Type B pancreatic cell (in vitro differentiated cells): ENCODE measurements around the gene DCAF6. TPM values are rescaled to one million over a fixed set of nuclear protein-coding genes. Genes with fewer than 3 reads are reported as not detected.

ENCODE experiments used
- DNase-seq: peaks from one replicate; pipeline ENCODE4 v3.0.0; 2021; ENCODE audit warnings: mixed read lengths; ENCODE audit not compliant: unreplicated experiment; ENCODE audit errors: extremely low spot score
- H3K27ac Mint-ChIP-seq: 2 replicates; pipeline ENCODE4 v1.8.0; 2021; ENCODE audit warnings: mild to moderate bottlenecking, mixed read lengths
- H3K27me3 Mint-ChIP-seq: 2 replicates; pipeline ENCODE4 v1.8.0; 2021; ENCODE audit warnings: mixed read lengths
- H3K36me3 Mint-ChIP-seq: 2 replicates; pipeline ENCODE4 v1.8.0; 2021; ENCODE audit warnings: mixed read lengths
- H3K4me1 Mint-ChIP-seq: one replicate; pipeline ENCODE4 v1.8.0; 2021; ENCODE audit warnings: mixed read lengths; ENCODE audit not compliant: unreplicated experiment
- H3K4me3 Mint-ChIP-seq: 2 replicates; pipeline ENCODE4 v1.8.0; 2021; ENCODE audit warnings: mild to moderate bottlenecking, mixed read lengths
- H3K9me3 Mint-ChIP-seq: 2 replicates; pipeline ENCODE4 v1.8.0; 2021; ENCODE audit warnings: mixed read lengths
- CTCF ChIP-seq: fragments of 200-600 bp; sonication (generic); conservative IDR thresholded peaks from 2 replicates; pipeline ENCODE4 v1.5.0; 2021; ENCODE audit warnings: antibody characterized with exemption, mild to moderate bottlenecking
- total RNA-seq: library from RNA; stranded (reverse); gene quantifications from 2 replicates; pipeline ENCODE4 v1.2.1, GENCODE V29; 2021; ENCODE audit warnings: low replicate concordance

DCAF6 gene
- total RNA-seq, 1 donor from 2014 or later: 27.2 TPM

GRCh38 chr1:168065506-168065905, 129.0 kb downstream of the DCAF6 start:
- no peaks in the 10 kb centered on the region for H3K27me3 Mint-ChIP-seq
- no peak for TF ChIP-seq CTCF
- no peak for DNase-seq
- H3K9me3 Mint-ChIP-seq: no peaks in the 10 kb centered on the region
- H3K36me3 Mint-ChIP-seq: peaks cover 12% of the 10 kb centered on the region
- H3K27ac Mint-ChIP-seq: no peak overlapping the region
- H3K4me1 Mint-ChIP-seq: no peaks in the 10 kb centered on the region
- H3K4me3 Mint-ChIP-seq: no peak overlapping the region

GRCh38 chr1:168069384-168069783, 132.9 kb downstream of the DCAF6 start:
- H3K27me3 Mint-ChIP-seq: no peaks in the 10 kb centered on the region
- H3K9me3 Mint-ChIP-seq: no peaks in the 10 kb centered on the region
- TF ChIP-seq CTCF: peak; percentile 53
- no peak overlapping the region for H3K27ac Mint-ChIP-seq
- no peaks in the 10 kb centered on the region for H3K4me1 Mint-ChIP-seq
- DNase-seq: no peak
- peaks cover 10% of the 10 kb centered on the region for H3K36me3 Mint-ChIP-seq
- no peak overlapping the region for H3K4me3 Mint-ChIP-seq

GRCh38 chr1:168079761-168080160, 143.3 kb downstream of the DCAF6 start:
- no peak overlapping the region for H3K4me3 Mint-ChIP-seq
- no peaks in the 10 kb centered on the region for H3K27me3 Mint-ChIP-seq
- H3K27ac Mint-ChIP-seq: no peak overlapping the region
- H3K4me1 Mint-ChIP-seq: peaks cover 5% of the 10 kb centered on the region
- H3K9me3 Mint-ChIP-seq: no peaks in the 10 kb centered on the region
- peaks cover 16% of the 10 kb centered on the region for H3K36me3 Mint-ChIP-seq
- no peak for DNase-seq
- no peak for TF ChIP-seq CTCF

- no peak overlapping the region for H3K4me3 Mint-ChIP-seq
- H3K27me3 Mint-ChIP-seq: no peaks in the 10 kb centered on the region
- TF ChIP-seq CTCF: no peak
- no peaks in the 10 kb centered on the region for H3K9me3 Mint-ChIP-seq
- peaks cover 5% of the 10 kb centered on the region for H3K4me1 Mint-ChIP-seq
- peaks cover 20% of the 10 kb centered on the region for H3K36me3 Mint-ChIP-seq
- peak overlapping the region; percentile 64 for H3K27ac Mint-ChIP-seq
- no peak for DNase-seq
Measured at GRCh38 chr1:168081373-168082007, 145.0 kb downstream of the DCAF6 start.

- peak overlapping the region; percentile 64 for H3K27ac Mint-ChIP-seq
- H3K4me1 Mint-ChIP-seq: peaks cover 5% of the 10 kb centered on the region
- no peaks in the 10 kb centered on the region for H3K9me3 Mint-ChIP-seq
Measured at GRCh38 chr1:168082008-168082876, 145.8 kb downstream of the DCAF6 start.

More at GRCh38 chr1:168082008-168082876, 145.8 kb downstream of the DCAF6 start:
- peak; percentile 89 for TF ChIP-seq CTCF
- no peaks in the 10 kb centered on the region for H3K27me3 Mint-ChIP-seq
- H3K4me3 Mint-ChIP-seq: no peak overlapping the region
- peaks cover 20% of the 10 kb centered on the region for H3K36me3 Mint-ChIP-seq
- no peak for DNase-seq
